ENCODE measurements around the gene FURIN. TPM values are rescaled to one million over a fixed set of nuclear protein-coding genes. Genes with fewer than 3 reads are reported as not detected.

The FURIN gene
- total RNA-seq, 1 donor from 2014 or later, result 124 TPM

Other genes starting within 250 kb of the FURIN start
- gene BLM, start 151.2 kb upstream of the FURIN start, total RNA-seq, result 0.89 and 4.3 TPM in 2 replicates
- gene FES, start 15.9 kb downstream of the FURIN start, total RNA-seq, result 3.3 and 7.1 TPM in 2 replicates
- gene MAN2A2, start 34.7 kb downstream of the FURIN start, total RNA-seq, result 12.0 and 31.3 TPM in 2 replicates
- gene HDDC3, start 64.0 kb downstream of the FURIN start, total RNA-seq, result 13.0 and 17.1 TPM in 2 replicates
- gene UNC45A, start 66.7 kb downstream of the FURIN start, total RNA-seq, result 71.0 and 74.1 TPM in 2 replicates
- gene RCCD1, start 86.3 kb downstream of the FURIN start, total RNA-seq, result 10.1 and 15.7 TPM in 2 replicates
- 18.4 and 93.3 TPM in 2 replicates for gene PRC1, start 125.9 kb downstream of the FURIN start, total RNA-seq
- gene VPS33B, start 154.0 kb downstream of the FURIN start, total RNA-seq, result 13.8 and 22.4 TPM in 2 replicates
- under 0.01 and 0.52 TPM in 2 replicates for gene SV2B, start 231.7 kb downstream of the FURIN start, total RNA-seq

Measured in renal cortical epithelial cell (primary cell).